GM18873 (cell line): ENCODE measurements around the gene GAB1.

Experiments used
- ATAC-seq: cut with Tn5 transposase; IDR thresholded peaks from one replicate; pipeline ENCODE4 v1.9.1; 2021; ENCODE audit warnings: mild to moderate bottlenecking, moderate library complexity, moderate number of reproducible peaks; ENCODE audit not compliant: unreplicated experiment, low FRiP score

GAB1 gene

DNA sequence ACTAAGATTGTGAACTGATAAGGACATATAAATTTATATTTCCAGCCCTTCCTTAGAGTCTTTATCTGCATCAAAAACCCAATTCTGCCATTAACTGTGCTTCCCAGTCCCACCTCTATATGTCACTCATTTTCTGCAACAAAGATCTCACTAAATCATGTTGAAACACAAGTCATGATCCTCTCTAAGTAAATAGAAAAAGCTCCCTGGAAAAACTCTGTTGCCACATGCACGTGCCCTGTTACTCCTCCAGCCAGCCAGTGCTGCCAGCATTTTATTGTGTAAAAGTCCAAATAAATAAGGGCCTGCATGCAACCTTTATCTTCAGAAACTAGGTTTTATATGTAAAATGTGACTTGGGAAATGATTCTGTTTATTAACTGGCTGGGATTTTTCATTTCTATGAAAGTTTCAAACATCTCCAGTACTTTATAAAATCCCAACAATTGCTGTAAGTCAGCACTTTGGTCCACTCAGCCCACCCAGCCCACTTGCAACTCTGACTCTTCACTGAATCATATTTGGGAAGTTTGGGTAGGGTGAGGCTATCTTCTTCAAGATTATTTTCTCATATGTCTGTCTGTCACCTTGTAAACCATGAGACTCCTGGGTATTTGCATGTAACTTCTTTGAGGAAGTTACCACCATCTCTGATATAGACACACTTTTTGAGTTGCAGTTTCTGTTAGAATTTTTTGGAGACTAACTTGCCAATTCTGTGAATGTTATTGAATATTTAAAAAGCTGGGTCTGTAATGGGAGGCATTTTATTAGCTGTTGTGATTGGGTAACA, 136.9 kb downstream of the GAB1 start:
- no peak for ATAC-seq

DNA sequence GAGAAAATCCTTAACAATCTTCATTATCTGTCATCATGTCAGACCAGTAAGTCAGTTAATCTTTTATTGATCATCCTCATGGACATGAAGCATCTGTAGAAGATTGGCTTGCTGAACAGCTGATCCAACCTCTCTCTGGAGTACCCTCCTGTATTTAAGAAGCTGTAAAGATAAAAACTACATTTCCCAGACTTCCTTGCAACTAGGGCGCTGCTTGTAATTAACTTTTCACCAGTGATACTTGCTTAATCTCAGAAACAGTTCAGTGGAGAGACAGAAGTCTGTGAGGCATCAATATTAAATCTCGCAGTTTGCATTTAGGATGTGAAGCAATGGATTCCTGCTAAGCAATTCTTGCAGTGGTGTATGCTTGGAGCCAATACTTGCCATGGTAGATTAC, 140.8 kb downstream of the GAB1 start:
- ATAC-seq: no peak

- ATAC-seq: no peak
These were observed 144.7 kb downstream of the GAB1 start for GRCh38 chr4:143481361-143481760.

GRCh38 chr4:143482840-143483239, 146.2 kb downstream of the GAB1 start:
- no peak for ATAC-seq

DNA sequence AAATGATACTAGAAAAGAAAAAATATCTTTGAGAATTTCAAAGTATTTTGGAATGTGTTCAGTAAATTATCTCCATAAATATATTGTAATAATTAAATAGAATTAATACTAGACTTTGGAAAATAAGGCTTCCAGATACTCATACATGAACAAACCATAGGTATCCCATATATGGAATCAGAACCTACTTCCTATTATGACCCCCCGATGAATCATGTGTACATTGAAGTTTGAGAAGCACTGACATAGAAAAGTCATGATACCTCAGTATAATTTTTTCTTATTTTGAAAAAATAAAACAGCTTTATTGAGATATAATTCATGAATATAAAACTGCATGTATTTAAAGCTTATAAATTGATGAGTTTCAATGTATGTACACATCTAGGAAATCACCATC, 149.6 kb downstream of the GAB1 start:
- ATAC-seq: no peak

GRCh38 chr4:143488687-143489086, 152.0 kb downstream of the GAB1 start:
- ATAC-seq: no peak

DNA sequence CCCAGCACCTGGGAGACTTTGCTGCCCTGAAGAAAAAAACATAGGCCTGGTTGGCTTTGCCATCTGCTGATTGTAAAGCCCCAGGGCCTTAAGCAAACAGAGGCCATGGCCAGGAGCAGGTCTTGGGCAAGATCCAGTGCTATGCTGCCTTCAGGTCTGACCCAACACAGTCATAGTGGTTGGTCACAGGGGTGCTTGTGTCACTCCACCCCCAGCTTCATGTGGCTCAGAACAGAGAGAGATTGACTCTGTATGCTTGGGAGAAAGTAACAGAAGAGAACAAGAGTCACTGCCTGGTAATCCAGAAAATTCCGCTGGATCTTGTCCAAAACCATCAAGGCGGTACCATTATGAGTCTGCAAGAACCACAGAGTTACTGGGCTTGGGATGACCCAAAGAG, 152.4 kb downstream of the GAB1 start:
- ATAC-seq: no peak

DNA sequence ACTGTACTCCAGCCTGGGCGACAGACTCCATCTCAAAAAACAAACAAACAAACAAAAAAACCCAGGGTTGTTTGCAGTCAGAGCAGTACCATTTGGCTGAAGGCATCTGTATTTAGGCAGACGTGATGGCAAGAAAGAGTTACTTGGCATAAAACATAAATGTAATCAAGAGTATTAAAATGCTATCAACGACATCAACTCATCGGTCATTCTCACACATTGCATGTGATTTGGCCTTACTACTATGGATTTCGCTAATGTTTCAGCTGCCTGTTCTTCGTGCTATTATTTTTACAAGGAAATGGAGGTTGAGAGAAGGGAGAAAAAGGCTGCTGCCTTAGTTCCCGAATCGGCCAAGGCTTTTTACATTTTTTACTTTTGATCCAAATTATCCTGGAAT, 161.3 kb downstream of the GAB1 start:
- ATAC-seq: no peak

GRCh38 chr4:143502231-143502630, 165.6 kb downstream of the GAB1 start:
- ATAC-seq: no peak

DNA sequence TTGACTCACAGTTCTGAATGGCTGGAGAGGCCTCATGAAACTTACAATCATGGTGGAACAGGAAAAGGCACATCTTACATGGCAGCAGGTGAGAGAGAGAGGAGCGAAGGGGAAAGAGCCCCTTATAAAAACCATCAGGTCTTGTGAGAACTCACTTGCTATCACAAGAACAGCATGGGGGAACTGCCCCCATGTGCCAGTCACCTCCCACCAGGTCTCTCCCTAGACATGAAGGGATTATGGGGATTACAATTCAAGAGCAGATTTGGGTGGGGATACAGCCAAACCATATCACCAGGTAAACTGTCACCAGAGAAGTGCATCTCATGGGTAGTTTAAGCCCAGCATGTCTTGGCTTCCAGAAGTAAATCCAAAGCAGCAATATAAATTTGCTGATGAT, 169.4 kb downstream of the GAB1 start:
- no peak for ATAC-seq

GRCh38 chr4:143511906-143512305, 175.2 kb downstream of the GAB1 start:
- no peak for ATAC-seq

DNA sequence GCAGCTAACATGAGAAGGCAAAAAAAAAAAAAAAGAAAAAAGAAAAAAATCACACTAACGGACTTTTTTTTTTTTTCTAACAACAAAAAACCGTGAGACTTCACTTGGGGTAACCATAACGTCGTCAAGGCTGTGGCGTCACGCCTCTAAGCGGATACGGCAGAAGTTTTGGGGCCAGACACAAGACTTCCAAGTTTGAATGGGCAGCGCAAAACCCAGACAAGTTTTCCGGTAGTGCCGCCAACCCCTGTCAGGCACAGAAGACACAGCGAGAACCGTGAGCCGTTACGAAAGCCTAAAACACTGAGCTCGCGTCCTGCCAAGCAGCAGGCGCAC, 176.3 kb downstream of the GAB1 start:
- peak; percentile 36 for ATAC-seq

DNA sequence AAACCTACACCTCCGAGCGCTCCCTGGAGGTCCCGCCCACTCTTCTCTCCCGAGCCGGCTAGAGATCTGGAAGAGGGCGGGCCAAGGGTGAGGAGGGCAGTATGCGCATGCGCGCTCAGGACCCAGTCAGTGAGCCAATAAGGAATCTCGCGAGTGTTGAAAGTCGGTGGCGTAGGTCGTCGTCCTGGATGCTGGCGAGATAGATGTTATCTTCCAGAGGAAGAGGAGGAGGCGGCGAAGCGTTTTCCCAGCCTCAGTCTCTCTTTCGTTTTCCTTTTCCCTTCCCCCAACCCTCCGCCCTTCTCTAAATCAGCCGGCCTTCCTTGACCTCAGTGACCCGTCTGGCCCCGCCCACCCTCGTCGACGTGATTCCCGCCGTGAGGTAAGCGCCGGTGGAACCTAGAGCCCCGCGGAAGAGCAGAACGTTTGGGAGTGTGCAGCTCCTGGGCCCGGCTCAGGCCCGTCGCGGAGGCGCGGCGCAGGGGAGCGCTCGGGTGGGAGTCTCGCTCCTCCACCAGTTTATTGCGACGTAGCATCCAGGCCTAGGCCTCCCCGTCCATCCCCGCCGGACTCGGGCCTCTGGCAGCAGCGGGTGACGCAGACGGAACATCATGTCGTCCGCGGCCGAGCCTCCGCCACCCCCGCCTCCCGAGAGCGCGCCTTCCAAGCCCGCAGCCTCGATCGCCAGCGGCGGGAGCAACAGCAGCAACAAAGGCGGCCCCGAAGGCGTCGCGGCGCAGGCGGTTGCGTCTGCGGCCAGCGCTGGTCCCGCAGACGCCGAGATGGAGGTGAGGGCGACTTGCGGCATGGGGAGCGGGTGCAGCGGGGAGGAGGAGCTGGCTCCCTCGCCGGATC, 176.9 kb downstream of the GAB1 start, which contains the start of gene SMARCA5:
TSS of gene SMARCA5 (plus strand) at position 389 of the 855 bp plus-strand sequence. CDS start at position 612, 223 bp downstream.
- peak; percentile 90 for ATAC-seq

GRCh38 chr4:143514169-143514495, 177.5 kb downstream of the GAB1 start:
- no peak for ATAC-seq

- ATAC-seq: no peak
These were observed 177.8 kb downstream of the GAB1 start for GRCh38 chr4:143514497-143514896.

DNA sequence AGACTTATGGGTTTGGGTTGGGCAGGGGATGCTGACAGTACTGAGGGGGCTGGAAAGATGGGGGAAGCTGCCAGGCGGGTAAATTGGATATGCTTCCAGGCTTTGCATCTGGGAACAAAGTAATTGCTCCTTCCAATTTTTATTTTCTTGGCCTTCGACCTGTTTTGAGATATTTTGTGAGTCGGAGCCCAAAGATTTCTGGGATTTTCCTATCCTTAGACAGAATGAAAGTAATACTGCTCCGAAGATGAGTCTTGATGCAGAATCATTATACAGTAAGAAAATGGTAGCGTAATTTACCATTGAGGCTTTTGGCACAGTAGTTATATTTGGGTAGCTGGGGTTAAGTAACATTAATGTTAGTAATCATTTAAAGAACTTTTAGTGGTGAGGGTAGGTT, 178.2 kb downstream of the GAB1 start:
- no peak for ATAC-seq

DNA sequence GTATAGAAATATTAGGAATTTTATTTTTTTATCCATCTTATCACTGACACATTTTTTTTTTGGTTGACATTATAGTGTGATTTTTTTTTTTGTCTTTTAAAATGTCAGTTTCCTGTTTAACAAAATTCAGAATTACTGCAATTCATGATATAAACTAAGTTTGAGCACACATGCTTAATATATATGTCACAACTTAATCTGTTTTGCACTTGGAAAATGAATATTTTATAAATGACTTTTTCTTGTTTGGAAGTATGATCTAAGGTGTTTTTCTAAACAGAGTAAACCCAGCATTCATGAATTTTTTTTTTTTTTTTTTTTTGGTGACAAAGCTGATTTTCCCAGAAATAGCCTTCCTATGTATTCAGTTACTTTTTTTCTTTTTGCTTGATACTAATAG, 179.2 kb downstream of the GAB1 start:
- ATAC-seq: no peak

DNA sequence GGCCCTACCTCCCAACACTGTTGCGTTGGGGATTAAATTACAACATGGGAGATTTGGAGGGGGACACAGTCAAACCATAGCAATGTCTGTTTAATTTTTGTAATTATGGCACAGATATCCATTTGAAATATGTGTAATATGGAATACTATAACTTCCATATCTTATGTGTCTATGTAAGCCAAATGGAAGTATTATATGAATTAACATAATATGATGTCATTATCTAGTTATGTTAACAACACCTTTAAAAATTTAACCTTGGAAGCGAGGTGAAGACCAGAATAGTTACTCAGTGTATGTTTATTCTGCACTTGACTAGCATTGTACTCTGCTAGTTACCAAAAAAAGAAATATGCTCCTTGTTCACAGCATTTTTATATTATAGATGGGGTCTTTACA, 181.1 kb downstream of the GAB1 start:
- ATAC-seq: no peak
